Lung (tissue), 4 donors: Measurements from ENCODE around the gene OOSP4B. TPM values are rescaled to one million over a fixed set of nuclear protein-coding genes. Genes with fewer than 3 reads are reported as not detected.

Experiments
- polyA plus RNA-seq, 2 donors: library from polyadenylated mRNA; stranded (reverse); fragments of 200-250 nt; gene quantifications; one replicate each; pipeline ENCODE4 v1.2.1, GENCODE V29; 2013
- total RNA-seq, 2 donors: library from RNA; depleted of rRNA in 1 of 2; stranded (reverse); fragments of >200 nt in 1 of 2; gene quantifications; one replicate each; pipeline ENCODE4 v1.2.1, GENCODE V29; 2014 to 2021
- donor health status: Bipolar disorder and iron deficiency.
- donor health status: healthy.
- donor health status: DM: yes; HTN: yes; CAD: no.

OOSP4B gene
- total and polyA plus RNA-seq, 4 donors: not detected

Other genes with a start within 250 kb of the OOSP4B start
- gene MRPL16, start 206.4 kb upstream of the OOSP4B start, total RNA-seq: 10 to 100 TPM; 38.2 to 39.4 TPM
- gene MRPL16, start 206.4 kb upstream of the OOSP4B start, polyA plus RNA-seq: 10 to 100 TPM; 40.9 to 54.1 TPM
- gene CBLIF, start 171.7 kb upstream of the OOSP4B start, total RNA-seq: not detected
- gene CBLIF, start 171.7 kb upstream of the OOSP4B start, polyA plus RNA-seq: not detected
- gene TCN1, start 150.7 kb upstream of the OOSP4B start, total RNA-seq: 1 to 10 TPM; 3.0 to 4.4 TPM
- gene TCN1, start 150.7 kb upstream of the OOSP4B start, polyA plus RNA-seq: 1 to 10 TPM in 1 of 2 donors, under 1 TPM in 1; 0.43 to 4.9 TPM
- not detected for gene OOSP3, start 138.4 kb upstream of the OOSP4B start, total RNA-seq
- gene OOSP3, start 138.4 kb upstream of the OOSP4B start, polyA plus RNA-seq: under 1 TPM; 0.08 to 0.14 TPM
- gene OOSP1, start 78.7 kb upstream of the OOSP4B start, total RNA-seq: not detected
- gene OOSP1, start 78.7 kb upstream of the OOSP4B start, polyA plus RNA-seq: not detected
- under 1 TPM in 1 of 2 donors, not detected in 1; 0.40 TPM for gene OOSP4A, start 53.1 kb upstream of the OOSP4B start, total RNA-seq
- gene OOSP4A, start 53.1 kb upstream of the OOSP4B start, polyA plus RNA-seq: not detected
- gene OOSP2, start 23.2 kb downstream of the OOSP4B start, total RNA-seq: not detected
- not detected for gene OOSP2, start 23.2 kb downstream of the OOSP4B start, polyA plus RNA-seq
- 1 to 10 TPM in 1 of 2 donors, under 1 TPM in 1; 0.25 to 6.6 TPM for gene MS4A3, start 39.5 kb downstream of the OOSP4B start, total RNA-seq
- gene MS4A3, start 39.5 kb downstream of the OOSP4B start, polyA plus RNA-seq: 1 to 10 TPM in 1 of 2 donors, under 1 TPM in 1; 0.20 to 2.6 TPM
- 1 to 10 TPM in 1 of 2 donors, under 1 TPM in 1; 0.57 to 8.5 TPM for gene MS4A2, start 71.5 kb downstream of the OOSP4B start, total RNA-seq
- under 1 TPM; 0.23 to 0.69 TPM for gene MS4A2, start 71.5 kb downstream of the OOSP4B start, polyA plus RNA-seq
- 100 to 1,000 TPM in 1 of 2 donors, 10 to 100 TPM in 1; 79.7 to 106 TPM for gene MS4A6A, start 165.9 kb downstream of the OOSP4B start, total RNA-seq
- gene MS4A6A, start 165.9 kb downstream of the OOSP4B start, polyA plus RNA-seq: 100 to 1,000 TPM in 1 of 2 donors, 10 to 100 TPM in 1; 36.2 to 163 TPM
- gene MS4A4E, start 226.0 kb downstream of the OOSP4B start, total RNA-seq: 1 to 10 TPM; 1.8 to 3.9 TPM
- under 1 TPM; 0.33 to 0.77 TPM for gene MS4A4E, start 226.0 kb downstream of the OOSP4B start, polyA plus RNA-seq